Psoas muscle (tissue), 8 donors: ENCODE results near the gene CEBPZ. TPM values are rescaled to one million over a fixed set of nuclear protein-coding genes. Genes with fewer than 3 reads are reported as not detected.

Experiments
- ATAC-seq, 4 donors: fragments of 200-7000 bp; cut with Tn5 transposase; one replicate each; pipeline ENCODE4 v1.9.1; 2020; ENCODE audit warnings: moderate library complexity in 3 of 4, mild to moderate bottlenecking in 2 of 4
- DNase-seq, 2 donors: peaks; one replicate each; pipeline ENCODE4 v3.0.0-alpha.2; 2020
- H3K27ac ChIP-seq: fragments of 200-600 bp; one replicate; pipeline ENCODE4 v1.8.0; 2022
- H3K27me3 ChIP-seq, 3 donors: fragments of 200-600 bp in 1 of 3; one replicate each; pipeline versions ENCODE4 v1.6.1 to v1.8.0; 2013 to 2022; ENCODE audit warnings: low read length in 2 of 3, mild to moderate bottlenecking in 2 of 3, moderate library complexity in 1 of 3; ENCODE audit not compliant: insufficient read depth in 3 of 3
- H3K36me3 ChIP-seq, 2 donors: fragments of 200-600 bp in 1 of 2; one replicate each; pipeline versions ENCODE4 v1.6.1 to v1.8.0; 2013 to 2022; ENCODE audit warnings: low read depth in 1 of 2, mild to moderate bottlenecking in 1 of 2, moderate library complexity in 1 of 2; ENCODE audit not compliant: insufficient read depth in 1 of 2
- H3K4me1 ChIP-seq: fragments of 200-600 bp; one replicate; pipeline ENCODE4 v1.8.0; 2022
- H3K4me3 ChIP-seq: fragments of 200-600 bp; one replicate; pipeline ENCODE4 v1.8.0; 2022; ENCODE audit warnings: mild to moderate bottlenecking
- H3K9me3 ChIP-seq: fragments of 200-600 bp; one replicate; pipeline ENCODE4 v1.8.0; 2022
- CTCF ChIP-seq: fragments of 200-600 bp; IDR thresholded peaks from one replicate; pipeline ENCODE4 v1.8.0; 2022; ENCODE audit warnings: antibody characterized with exemption
- WGBS, 3 donors: extraction: QIAGEN DNeasy Blood & Tissue Kit; methylation state at CpG; one replicate each; pipeline versions ENCODE4 v1.1.6 to v1.1.7; 2013; 5-methylcytosine and 5-hydroxymethylcytosine counted together
- intact Hi-C, 2 donors: fragments of 100-400 bp; cut with DNase I; formaldehyde crosslinking; loops; one replicate each; pipeline versions ENCODE4 v1.11.0 to v1.14.2; 2022
- polyA plus RNA-seq, 3 donors: library from polyadenylated mRNA; stranded (reverse); fragments of 200-250 nt; gene quantifications; one replicate each; pipeline ENCODE4 v1.2.3, GENCODE V29; 2013
- total RNA-seq, 4 donors: library from RNA; stranded (reverse); fragmentation: NEBNext Ultra II Directional in 2 of 4; extraction: Animal tissue kit (Norgen Biotek cat#: 25700) in 2 of 4; gene quantifications; one replicate each; pipeline versions ENCODE4 v1.2.1 to v1.2.4, GENCODE V29; 2021 to 2023
- donor health status: healthy with polysubstance abuse.
- donor health status: DM: no; HTN: no; CAD: no; lungs with moderate emphysema.
- donor health status: Bipolar disorder and iron deficiency.
- donor health status: healthy.
- donor health status: DM: yes; HTN: yes; CAD: no.
- donor health status: DM: no; HTN: no; CAD: no.
- donor health status: DM: no; HTN: no; CAD: no.
- donor health status: DM: yes; HTN: yes; CAD: no.

The CEBPZ gene
- total and polyA plus RNA-seq, 7 donors: 31.7 to 124 (median 70.4) TPM

GRCh38 chr2:37268111-37268510 is 36.7 kb upstream of the CEBPZ start:
- intact Hi-C loops: no loop called here
- Histone ChIP-seq H3K9me3 (no peaks in the 10 kb centered on the region), H3K4me1 (no peaks in the 10 kb centered on the region), H3K27me3 (no peaks in the 10 kb centered on the region), H3K4me3 (no peak overlapping the region), H3K27ac (no peak overlapping the region), H3K36me3 (peaks cover 0 to 100% of the 10 kb centered on the region in 2 donors)
- DNase-seq (no peak), ATAC-seq (no peak)
- TF ChIP-seq CTCF: no peak
- 85 to 86% (median 86%) methylated on average over 4 of the region's 4 CpGs for WGBS, 3 donors

- no peak for TF ChIP-seq CTCF
- H3K27ac ChIP-seq: no peak overlapping the region
- DNase-seq (no peak), ATAC-seq (no peak)
- H3K9me3 ChIP-seq: no peaks in the 10 kb centered on the region
- no peak overlapping the region for H3K4me3 ChIP-seq
- no peaks in the 10 kb centered on the region for H3K27me3 ChIP-seq
- intact Hi-C loops: no loop called here
- H3K4me1 ChIP-seq: no peaks in the 10 kb centered on the region
- H3K36me3 ChIP-seq: peaks cover 0 to 97% of the 10 kb centered on the region in 2 donors
Observed at GRCh38 chr2:37267685-37268084, 36.3 kb upstream of the CEBPZ start.

- no peak for ATAC-seq
- no peaks in the 10 kb centered on the region for H3K27me3 ChIP-seq
- intact Hi-C loops: no loop called here
- no peak overlapping the region for H3K27ac ChIP-seq
- H3K4me1 ChIP-seq: no peaks in the 10 kb centered on the region
- 87 to 91% (median 89%) methylated on average over 2 of the region's 2 CpGs for WGBS, 3 donors
- H3K36me3 ChIP-seq: peaks cover 3 to 96% of the 10 kb centered on the region in 2 donors
- H3K9me3 ChIP-seq: no peaks in the 10 kb centered on the region
- TF ChIP-seq CTCF: no peak
- no peak overlapping the region for H3K4me3 ChIP-seq
- DNase-seq: no peak
Observed at GRCh38 chr2:37263839-37264238, 32.4 kb upstream of the CEBPZ start.

- Histone ChIP-seq H3K4me3 (no peak overlapping the region), H3K27me3 (no peaks in the 10 kb centered on the region), H3K27ac (no peak overlapping the region), H3K4me1 (no peaks in the 10 kb centered on the region), H3K36me3 (peaks cover 4 to 96% of the 10 kb centered on the region in 2 donors), H3K9me3 (no peaks in the 10 kb centered on the region)
- DNase-seq: no peak
- TF ChIP-seq CTCF: no peak
- intact Hi-C loops: no loop called here
- 74 to 84% (median 79%) methylated on average over 2 of the region's 2 CpGs for WGBS, 3 donors
- ATAC-seq: no peak
Observed at GRCh38 chr2:37262522-37262921, 31.1 kb upstream of the CEBPZ start.
